Stimulated activated CD4-positive, alpha-beta T cell treated with anti-CD3 and anti-CD28 coated beads, Interleukin-4, amount 100 ng/mL, for 48 hours (primary cell): ENCODE measurements around the gene ZSCAN25.
"Not testable (repeated sequence)": the region's sequence is repeated elsewhere in the genome, so short reads cannot be mapped to it uniquely, and the experiment has no call there.

ENCODE experiments used
- DNase-seq, 2 donors: peaks; one replicate each; pipeline ENCODE4 v3.0.0-alpha.2; 2020; ENCODE audit warnings: low read depth in 2 of 2

The ZSCAN25 gene

GRCh38 chr7:99616359-99617191 lies at the start of gene ZSCAN25:
ZSCAN25 (plus strand) TSS chr7:99616946; CDS start chr7:99619607, 2,661 bp downstream.
- peak; percentile 79 to 85 for DNase-seq

- not testable (repeated sequence) for DNase-seq
These were observed 48.0 kb upstream of the ZSCAN25 start for GRCh38 chr7:99568770-99569169.

- DNase-seq, result no peak
These were observed 45.0 kb upstream of the ZSCAN25 start for GRCh38 chr7:99571768-99572167.

GRCh38 chr7:99573257-99573656 lies 43.5 kb upstream of the ZSCAN25 start:
- DNase-seq, result no peak

GRCh38 chr7:99576251-99576650 lies 40.5 kb upstream of the ZSCAN25 start:
- no peak for DNase-seq

GRCh38 chr7:99579281-99579955 lies 37.3 kb upstream of the ZSCAN25 start:
- DNase-seq, result no peak

- peak; percentile 26 to 32 for DNase-seq
These were observed 36.6 kb upstream of the ZSCAN25 start for GRCh38 chr7:99579956-99580777.

- DNase-seq, result not testable (repeated sequence)
These were observed 35.9 kb upstream of the ZSCAN25 start for GRCh38 chr7:99580778-99581332.

GRCh38 chr7:99588868-99589267 lies 27.9 kb upstream of the ZSCAN25 start:
- no peak for DNase-seq

GRCh38 chr7:99594948-99595745 lies 21.6 kb upstream of the ZSCAN25 start:
- DNase-seq, result no peak

- DNase-seq, result no peak
These were observed 20.3 kb upstream of the ZSCAN25 start for GRCh38 chr7:99596408-99596955.

- no peak for DNase-seq
These were observed 18.8 kb upstream of the ZSCAN25 start, which contains the start of gene TMEM225B for GRCh38 chr7:99597762-99598501. TMEM225B (plus strand) TSS chr7:99598267; CDS start chr7:99604389, 6,122 bp downstream.

GRCh38 chr7:99599836-99600235 lies 16.9 kb upstream of the ZSCAN25 start:
- no peak for DNase-seq

- no peak for DNase-seq
These were observed 15.0 kb upstream of the ZSCAN25 start for GRCh38 chr7:99601656-99602310.

- DNase-seq, result no peak
These were observed 11.2 kb upstream of the ZSCAN25 start for GRCh38 chr7:99605527-99605926.

- DNase-seq, result no peak
These were observed 10.2 kb upstream of the ZSCAN25 start for GRCh38 chr7:99606531-99606930.

- no peak for DNase-seq
These were observed 9.2 kb upstream of the ZSCAN25 start for GRCh38 chr7:99607548-99607947.

GRCh38 chr7:99614495-99614894 lies 2.3 kb upstream of the ZSCAN25 start:
- DNase-seq, result no peak

- no peak for DNase-seq
These were observed 772 bp upstream of the ZSCAN25 start for GRCh38 chr7:99615989-99616358.
